Measurements from ENCODE around the gene TXNL4B.
A peak's percentile ranks its signal among the peaks of the same experiment; 100 is the strongest.

The TXNL4B gene

DNA sequence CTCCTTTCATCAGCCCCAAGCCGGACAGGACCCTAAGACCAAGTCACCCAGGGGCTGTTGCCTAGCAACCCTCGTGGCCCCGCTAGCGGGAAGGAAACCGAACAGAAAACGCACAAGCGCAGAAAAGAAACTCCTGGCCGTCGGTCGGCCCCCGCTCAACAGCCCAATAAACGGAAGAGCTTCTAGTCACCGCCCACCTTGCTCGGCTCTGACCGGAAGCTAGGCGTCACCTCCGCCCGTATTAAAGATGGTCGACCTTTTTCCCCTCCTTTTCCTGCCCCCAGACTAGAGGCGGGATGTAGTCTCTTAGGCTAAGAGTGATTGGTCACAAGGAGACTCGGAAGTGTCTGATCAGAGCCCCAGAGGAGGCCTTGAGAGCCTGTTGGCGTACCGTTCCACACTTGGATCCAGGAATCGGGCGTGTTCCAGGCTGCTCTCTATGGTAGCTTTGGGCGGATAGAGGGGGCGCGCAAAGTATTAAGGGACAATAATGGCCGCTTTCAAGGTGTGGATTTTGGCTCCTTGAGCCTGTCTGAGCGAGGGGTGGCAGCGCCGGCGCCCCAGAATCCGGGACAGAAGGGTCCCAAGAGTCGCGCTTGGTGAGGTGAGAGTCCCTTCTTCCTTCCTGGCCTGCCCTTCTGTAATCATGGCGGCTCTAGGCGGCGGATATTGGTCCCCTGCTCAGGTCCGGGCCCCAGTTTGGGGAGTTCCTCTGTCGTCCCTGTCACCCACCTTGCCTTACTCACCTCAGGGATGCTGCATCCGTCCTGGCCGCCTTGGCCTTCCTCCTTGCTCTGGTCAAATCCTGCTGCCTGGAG is at the start of gene TXNL4B, which contains the start of gene DHX38:
TXNL4B (minus strand) TSS at position 173 of the 818 bp plus-strand sequence. CDS start 2,871 bp downstream, outside the sequence.
DHX38 (plus strand) TSS at position 400 of the 818 bp plus-strand sequence. CDS start 2,311 bp downstream, outside the sequence.
- Mint-ChIP-seq H3K4me3 (peak within 1 kb of the TSS; percentile 97), H3K27ac (peak within 1 kb of the TSS; percentile 100), H3K4me1 (peaks cover 50% of the 10 kb centered on the region), H3K27me3 (no peaks in the 10 kb centered on the region), H3K9me3 (no peaks in the 10 kb centered on the region)
- ATAC-seq (peak; percentile 98), DNase-seq (peak; percentile 87 to 95)

DNA sequence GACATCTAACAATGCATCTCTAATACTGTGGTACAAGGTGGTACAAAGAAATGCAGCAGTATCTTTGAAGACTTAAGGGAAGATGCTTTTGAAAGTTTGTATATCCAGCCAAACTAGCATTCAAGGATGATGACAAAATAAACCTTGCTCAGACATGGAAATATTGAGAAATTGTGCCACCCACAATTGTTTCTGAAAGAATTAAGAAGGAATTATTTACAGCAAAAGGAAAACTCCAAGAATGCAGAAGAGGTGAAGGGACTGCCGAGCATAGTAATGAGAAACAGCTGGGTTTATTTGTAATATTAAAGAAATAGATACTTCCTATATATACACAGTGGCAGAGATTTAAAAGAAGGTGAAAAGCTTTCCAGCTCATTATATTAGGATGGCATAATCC is 49.1 kb upstream of the TXNL4B start:
- Mint-ChIP-seq H3K27ac (no peak overlapping the region), H3K27me3 (no peaks in the 10 kb centered on the region), H3K9me3 (peaks cover 0 to 2% of the 10 kb centered on the region in 2 donors), H3K4me1 (no peaks in the 10 kb centered on the region), H3K4me3 (no peak overlapping the region)
- DNase-seq (no peak), ATAC-seq (no peak)

DNA sequence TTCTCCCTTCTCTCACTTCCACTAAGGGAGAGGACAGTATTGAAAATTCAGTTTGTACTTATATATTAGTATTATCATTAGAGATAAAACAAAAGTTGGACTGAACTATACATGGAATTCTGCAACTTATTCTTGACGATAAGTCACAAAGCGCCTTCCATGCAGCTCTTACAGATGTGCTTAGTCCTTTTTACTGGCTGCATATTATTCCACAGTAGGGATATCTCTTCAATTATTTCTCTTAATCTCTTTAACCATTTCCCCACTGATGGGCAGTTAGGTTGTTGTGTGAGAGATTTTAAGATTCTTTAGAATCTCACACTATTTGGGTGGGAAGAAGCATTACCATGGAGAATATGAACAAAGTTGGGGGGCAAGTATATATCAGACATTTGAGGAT is 46.5 kb upstream of the TXNL4B start:
- no peak overlapping the region for H3K4me3 Mint-ChIP-seq
- H3K27ac Mint-ChIP-seq: no peak overlapping the region
- ATAC-seq (no peak), DNase-seq (no peak)
- no peaks in the 10 kb centered on the region for H3K27me3 Mint-ChIP-seq
- no peaks in the 10 kb centered on the region for H3K9me3 Mint-ChIP-seq
- no peaks in the 10 kb centered on the region for H3K4me1 Mint-ChIP-seq

DNA sequence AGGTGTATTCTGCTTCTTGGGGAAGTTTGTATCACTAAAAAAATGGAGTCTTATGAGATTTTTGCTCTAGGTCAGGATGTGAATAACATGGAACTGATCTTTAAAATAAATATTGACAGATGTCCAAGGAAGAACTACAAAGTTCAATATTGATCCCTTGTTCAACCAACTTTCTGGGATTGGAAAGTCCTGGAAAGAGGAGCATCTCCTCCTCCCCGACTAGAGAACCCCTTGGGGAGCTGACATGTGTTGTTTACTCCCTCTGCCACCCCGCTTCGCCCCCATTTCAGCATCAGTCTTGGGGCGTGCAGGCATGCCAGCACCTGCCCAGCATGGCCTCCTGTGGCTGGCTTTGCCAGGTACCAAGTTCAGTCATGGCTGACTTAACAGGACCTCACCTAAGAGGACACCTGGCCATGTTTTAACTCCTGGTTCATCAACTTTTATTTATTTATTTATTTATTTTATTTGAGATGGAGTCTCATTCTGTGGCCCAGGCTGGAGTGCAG is 44.7 kb upstream of the TXNL4B start:
- DNase-seq: no peak
- H3K27ac Mint-ChIP-seq: no peak overlapping the region
- H3K27me3 Mint-ChIP-seq: no peaks in the 10 kb centered on the region
- H3K4me3 Mint-ChIP-seq: no peak overlapping the region
- no peak for ATAC-seq
- no peaks in the 10 kb centered on the region for H3K4me1 Mint-ChIP-seq
- no peaks in the 10 kb centered on the region for H3K9me3 Mint-ChIP-seq

DNA sequence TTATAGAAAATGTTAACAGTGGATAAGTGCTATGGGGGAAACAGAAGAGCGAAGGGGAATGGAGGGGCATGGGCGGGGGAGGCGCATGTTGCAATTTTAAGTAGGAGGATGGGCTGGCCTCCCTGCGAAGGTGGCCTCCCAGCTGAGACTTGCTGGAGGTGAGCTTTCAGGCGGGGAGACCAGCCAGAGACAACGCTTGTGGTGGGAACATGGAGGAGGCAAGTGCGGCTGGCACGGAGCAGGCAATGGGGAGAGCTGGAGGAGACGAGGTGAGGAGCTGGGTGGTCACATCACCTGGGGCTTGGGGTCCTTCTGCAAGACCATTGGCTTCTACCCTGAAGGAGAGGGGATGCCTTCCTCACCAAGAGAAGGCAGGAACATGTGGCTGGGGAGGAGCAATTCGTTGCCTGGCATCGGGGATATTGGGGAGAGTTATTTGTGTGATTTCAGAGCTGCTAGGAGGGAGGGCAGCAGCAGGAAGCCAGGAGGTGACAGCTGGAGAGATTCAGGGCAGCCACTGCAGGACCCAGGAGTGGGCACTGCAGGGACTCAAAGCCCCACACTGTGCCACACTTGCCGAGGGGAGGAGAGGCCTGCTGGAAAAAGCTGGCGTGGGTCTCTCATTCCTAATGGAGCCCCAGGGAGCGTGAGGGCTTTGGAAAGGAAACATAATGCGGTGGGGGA is 44.1 kb upstream of the TXNL4B start:
- no peaks in the 10 kb centered on the region for H3K4me1 Mint-ChIP-seq
- H3K27me3 Mint-ChIP-seq: no peaks in the 10 kb centered on the region
- H3K27ac Mint-ChIP-seq: peak overlapping the region; percentile 38 to 68
- no peak overlapping the region for H3K4me3 Mint-ChIP-seq
- no peaks in the 10 kb centered on the region for H3K9me3 Mint-ChIP-seq
- ATAC-seq: no peak
- no peak for DNase-seq

DNA sequence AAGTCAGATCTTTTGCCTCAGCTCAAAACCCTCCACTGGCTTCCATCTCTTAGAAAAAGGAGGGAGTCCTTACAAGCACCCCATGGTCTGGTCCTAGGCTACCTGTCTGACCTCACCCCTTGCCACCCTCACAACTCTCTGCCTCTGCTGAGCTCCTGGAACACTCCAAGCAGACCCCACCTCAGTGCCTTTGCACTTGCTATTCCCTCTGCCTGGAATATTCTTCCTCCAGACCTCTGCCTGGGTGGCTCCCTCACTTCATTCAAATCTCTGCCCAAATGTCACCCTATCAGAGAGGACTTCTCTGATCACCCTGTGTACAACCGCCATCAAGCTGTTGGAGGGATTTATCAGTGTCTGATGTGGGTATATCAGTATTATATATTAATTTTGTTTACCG is 41.1 kb upstream of the TXNL4B start:
- no peaks in the 10 kb centered on the region for H3K4me1 Mint-ChIP-seq
- no peaks in the 10 kb centered on the region for H3K27me3 Mint-ChIP-seq
- H3K27ac Mint-ChIP-seq: no peak overlapping the region
- no peak for DNase-seq
- no peak overlapping the region for H3K4me3 Mint-ChIP-seq
- ATAC-seq: no peak
- H3K9me3 Mint-ChIP-seq: no peaks in the 10 kb centered on the region

DNA sequence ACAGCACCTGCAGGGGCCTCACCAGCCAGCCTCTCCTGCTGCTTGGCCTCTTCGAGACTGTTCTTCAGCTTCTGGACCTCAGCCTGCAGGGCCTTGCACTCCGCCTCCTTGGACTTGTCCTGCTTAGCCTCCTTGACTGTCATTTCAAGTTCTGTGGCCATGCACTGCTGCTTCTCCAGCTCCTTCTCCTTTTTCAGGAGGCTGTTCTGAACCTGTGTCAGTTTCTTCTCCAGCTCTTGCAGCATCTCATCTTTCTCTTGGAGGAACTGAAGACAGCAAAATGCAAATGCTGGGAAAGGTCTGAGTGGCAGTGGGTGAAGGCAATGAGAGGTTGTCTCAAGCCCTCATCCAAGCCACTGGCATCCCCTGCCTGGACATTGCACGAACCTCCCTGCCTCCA is 39.3 kb upstream of the TXNL4B start:
- H3K4me3 Mint-ChIP-seq: no peak overlapping the region
- no peaks in the 10 kb centered on the region for H3K27me3 Mint-ChIP-seq
- no peak for DNase-seq
- H3K27ac Mint-ChIP-seq: no peak overlapping the region
- no peaks in the 10 kb centered on the region for H3K4me1 Mint-ChIP-seq
- ATAC-seq: no peak
- no peaks in the 10 kb centered on the region for H3K9me3 Mint-ChIP-seq

DNA sequence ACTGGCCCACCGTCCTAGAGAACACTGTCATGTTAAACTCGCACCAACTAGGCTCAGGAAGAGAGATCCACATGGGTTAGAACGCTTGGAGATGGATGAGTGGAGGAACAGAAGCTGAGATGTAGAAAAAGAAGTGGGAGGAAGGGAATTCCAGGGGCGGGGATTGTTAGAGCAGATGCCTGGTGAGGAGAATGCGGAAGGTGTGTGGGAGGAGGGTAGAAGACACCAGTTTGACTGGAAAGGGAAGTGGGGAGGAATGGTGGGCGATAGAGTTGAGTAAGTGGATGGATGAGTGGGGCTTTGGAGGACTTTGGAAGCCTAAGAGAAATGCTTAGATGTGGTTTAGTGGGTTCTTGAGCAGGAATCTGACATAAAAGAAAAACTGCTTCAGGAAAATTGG is 37.6 kb upstream of the TXNL4B start:
- no peaks in the 10 kb centered on the region for H3K27me3 Mint-ChIP-seq
- no peak for ATAC-seq
- no peak overlapping the region for H3K4me3 Mint-ChIP-seq
- no peak overlapping the region for H3K27ac Mint-ChIP-seq
- no peak for DNase-seq
- no peaks in the 10 kb centered on the region for H3K4me1 Mint-ChIP-seq
- no peaks in the 10 kb centered on the region for H3K9me3 Mint-ChIP-seq

DNA sequence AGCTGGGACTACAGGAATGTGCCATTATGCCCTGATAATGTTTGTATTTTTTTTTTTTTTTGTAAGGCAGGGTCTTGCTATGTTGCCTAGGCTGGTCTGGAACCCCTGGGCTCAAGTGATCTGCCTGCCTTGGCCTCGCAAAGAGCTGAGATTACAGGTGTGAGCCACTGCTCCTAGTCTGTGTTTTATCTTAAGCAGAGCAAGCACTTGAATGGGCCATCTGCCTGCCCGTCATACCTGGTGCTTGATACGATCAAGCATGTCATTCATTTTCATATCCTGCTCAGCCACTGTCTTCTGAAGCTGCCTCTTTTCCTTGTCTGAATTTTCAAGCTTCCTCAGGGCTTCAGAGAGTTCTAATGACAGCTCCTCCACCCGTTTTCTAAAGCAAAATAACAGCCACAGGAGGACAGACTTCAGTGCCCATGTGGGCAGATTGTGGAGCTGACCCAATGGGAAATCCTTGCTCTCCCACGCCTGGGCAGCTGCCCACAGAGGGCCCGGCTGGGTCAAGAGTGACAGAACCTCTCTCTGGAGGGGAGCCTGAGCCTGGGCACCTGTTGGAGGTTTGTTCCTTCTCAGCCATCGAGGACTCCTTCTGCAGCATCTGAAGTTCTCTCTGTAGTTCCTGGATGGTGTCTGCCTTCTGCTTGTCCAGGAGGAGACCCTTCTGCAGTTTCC is 36.7 kb upstream of the TXNL4B start:
- Mint-ChIP-seq H3K27me3 (no peaks in the 10 kb centered on the region), H3K27ac (no peak overlapping the region), H3K4me3 (no peak overlapping the region), H3K4me1 (no peaks in the 10 kb centered on the region), H3K9me3 (no peaks in the 10 kb centered on the region)
- no peak for DNase-seq
- ATAC-seq: no peak

DNA sequence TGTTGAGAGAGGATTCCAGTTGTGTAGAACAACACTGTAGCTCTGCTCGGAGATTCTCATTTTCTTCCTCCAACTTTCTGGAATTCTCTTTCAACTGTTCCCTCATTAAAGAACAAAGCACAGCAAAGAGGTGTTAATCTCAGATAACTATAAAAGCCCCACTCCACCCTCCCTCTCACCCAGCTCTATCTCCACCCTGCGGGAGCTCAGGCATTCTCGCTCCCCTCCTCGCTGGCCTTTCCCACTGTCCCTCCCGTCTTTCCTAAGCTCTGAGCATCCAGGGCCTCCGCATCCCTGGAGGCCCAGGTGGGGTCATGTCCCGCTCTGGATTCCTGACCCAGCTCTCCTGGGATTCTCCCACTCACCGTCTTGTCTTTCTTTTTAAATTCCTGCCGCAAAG is 35.3 kb upstream of the TXNL4B start:
- DNase-seq (no peak), ATAC-seq (no peak)
- peak overlapping the region in 1 of 2 donors; percentile 2 for H3K27ac Mint-ChIP-seq
- H3K4me1 Mint-ChIP-seq: peaks cover 5% of the 10 kb centered on the region
- H3K27me3 Mint-ChIP-seq: no peaks in the 10 kb centered on the region
- H3K9me3 Mint-ChIP-seq: no peaks in the 10 kb centered on the region
- H3K4me3 Mint-ChIP-seq: no peak overlapping the region

DNA sequence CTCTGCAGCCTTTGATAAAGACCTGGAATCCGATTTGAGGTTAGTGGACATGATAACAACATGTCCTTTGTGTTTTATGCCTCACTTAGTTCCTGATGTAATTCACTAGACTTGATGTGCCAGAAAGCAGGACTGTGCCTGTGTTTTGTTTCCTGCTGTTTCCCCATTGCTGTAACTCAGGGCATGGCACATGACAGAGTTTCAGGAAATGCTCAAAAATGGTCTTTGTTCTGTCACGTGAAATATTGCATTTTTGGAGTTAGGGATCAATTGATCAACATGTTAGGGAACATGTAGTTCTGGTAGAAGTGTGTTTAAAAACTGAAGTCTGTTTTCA is 33.0 kb upstream of the TXNL4B start:
- Mint-ChIP-seq H3K4me1 (peaks cover 5% of the 10 kb centered on the region), H3K27me3 (no peaks in the 10 kb centered on the region), H3K27ac (no peak overlapping the region), H3K4me3 (no peak overlapping the region), H3K9me3 (no peaks in the 10 kb centered on the region)
- no peak for DNase-seq
- ATAC-seq: no peak

DNA sequence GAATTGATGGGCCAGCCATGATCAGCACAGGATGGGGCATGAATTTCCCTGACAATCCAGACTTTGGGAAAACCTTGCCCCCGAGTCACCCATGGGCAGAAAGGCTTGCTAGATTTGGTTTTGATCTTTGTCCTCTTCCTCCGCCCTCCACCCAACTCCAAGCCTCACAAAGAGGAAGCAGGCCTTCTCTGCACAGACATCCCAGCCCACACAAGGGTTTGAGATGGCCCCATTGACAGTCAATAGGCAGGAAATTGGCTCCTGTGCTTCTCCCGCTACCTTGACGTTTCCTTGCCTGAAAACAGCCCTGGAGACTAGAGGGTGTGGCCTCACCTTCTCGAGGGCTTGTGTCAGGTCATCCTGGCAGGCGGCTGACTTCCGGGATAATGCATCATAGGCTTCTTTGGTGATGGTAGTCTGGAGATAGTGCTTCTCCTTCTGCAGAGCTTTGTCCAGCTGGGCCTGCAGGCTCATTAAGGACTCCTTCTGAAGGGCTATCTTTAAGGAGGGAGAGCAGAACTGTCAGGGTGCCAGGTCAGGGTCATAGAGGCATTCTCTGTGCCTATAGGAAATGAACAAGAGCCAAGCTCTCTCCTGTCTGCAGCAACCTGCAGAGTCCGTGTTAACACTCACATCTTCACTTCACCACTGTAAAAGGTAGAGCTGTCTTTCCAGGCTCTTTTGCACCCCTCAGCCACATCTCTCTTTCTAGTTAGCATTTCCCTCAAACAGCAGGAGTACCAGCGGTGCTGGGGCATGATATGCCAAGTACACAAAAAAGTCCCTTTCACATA is 32.4 kb upstream of the TXNL4B start:
- no peak overlapping the region for H3K4me3 Mint-ChIP-seq
- DNase-seq (no peak), ATAC-seq (no peak)
- no peaks in the 10 kb centered on the region for H3K27me3 Mint-ChIP-seq
- H3K27ac Mint-ChIP-seq: no peak overlapping the region
- H3K4me1 Mint-ChIP-seq: peaks cover 5% of the 10 kb centered on the region
- no peaks in the 10 kb centered on the region for H3K9me3 Mint-ChIP-seq

DNA sequence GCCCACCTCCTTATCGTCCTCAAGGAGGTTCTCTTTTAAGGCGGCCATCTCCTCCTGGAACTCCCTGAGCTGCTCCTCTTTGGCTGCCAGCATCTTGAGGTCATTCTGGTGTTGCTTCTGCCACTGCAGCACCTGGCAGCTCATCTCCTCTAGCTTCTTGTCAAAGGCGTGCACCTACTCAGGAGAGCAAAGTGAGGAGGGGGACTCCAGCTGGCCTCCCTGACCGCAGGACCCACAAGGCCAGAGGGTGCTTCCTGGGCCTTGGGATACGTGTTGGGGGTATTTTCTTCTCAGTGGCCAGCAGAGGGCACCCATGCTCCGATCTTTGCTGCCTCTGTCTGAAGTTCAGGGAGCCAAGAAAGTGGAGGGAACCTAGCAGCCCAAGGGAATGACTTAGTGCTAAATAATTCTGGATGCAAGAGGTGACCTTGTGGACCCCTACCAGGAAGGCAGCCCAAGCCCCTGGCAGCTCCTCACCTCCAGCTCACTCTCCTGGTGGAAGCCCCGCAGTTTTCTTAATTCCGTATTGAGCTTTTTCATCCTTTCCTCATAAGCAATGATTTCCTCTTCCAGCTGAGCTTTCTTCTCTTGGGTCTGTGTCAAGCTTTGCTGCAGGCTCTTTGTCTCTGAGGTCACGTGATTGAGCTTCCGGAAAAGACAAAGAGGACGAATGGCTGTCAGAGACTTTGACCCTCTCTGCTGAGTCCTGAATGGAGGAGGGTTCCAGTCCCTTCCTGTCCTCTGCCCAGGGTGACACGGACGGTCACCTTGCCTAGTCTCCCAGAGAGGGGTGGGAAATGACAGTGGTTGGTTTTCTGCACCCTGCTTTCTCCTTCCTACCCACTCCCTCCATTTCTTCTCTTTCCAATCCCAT is 31.6 kb upstream of the TXNL4B start:
- no peaks in the 10 kb centered on the region for H3K27me3 Mint-ChIP-seq
- ATAC-seq: peak; percentile 63
- no peak overlapping the region for H3K27ac Mint-ChIP-seq
- peaks cover 5% of the 10 kb centered on the region for H3K4me1 Mint-ChIP-seq
- no peaks in the 10 kb centered on the region for H3K9me3 Mint-ChIP-seq
- no peak overlapping the region for H3K4me3 Mint-ChIP-seq
- DNase-seq: peak; percentile 43 to 60

DNA sequence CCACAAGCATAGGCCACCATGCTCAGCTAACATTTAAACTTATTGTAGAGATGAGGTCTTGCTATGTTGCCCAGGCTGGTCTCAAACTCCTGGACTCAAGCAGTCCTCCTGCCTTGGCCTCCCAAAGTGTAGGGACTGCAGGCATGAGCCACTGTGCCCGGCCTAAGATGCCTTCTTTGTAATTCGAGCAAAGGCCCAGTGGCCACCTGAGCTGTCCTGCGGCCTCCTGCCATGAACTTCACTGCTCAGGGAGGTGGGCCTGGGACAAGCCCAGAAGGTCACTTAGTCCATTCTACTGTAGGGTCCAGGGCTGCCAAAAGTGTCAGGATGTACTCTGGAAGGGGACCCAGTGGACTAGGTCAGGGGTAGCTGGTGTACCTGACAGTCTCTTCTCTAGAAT is 30.7 kb upstream of the TXNL4B start:
- Mint-ChIP-seq H3K9me3 (no peaks in the 10 kb centered on the region), H3K27me3 (no peaks in the 10 kb centered on the region), H3K4me1 (peaks cover 5% of the 10 kb centered on the region), H3K27ac (no peak overlapping the region), H3K4me3 (no peak overlapping the region)
- ATAC-seq (no peak), DNase-seq (no peak)
